Daoy (cell line): ENCODE data around the gene MIPEP. TPM values are rescaled to one million over a fixed set of nuclear protein-coding genes. Genes with fewer than 3 reads are reported as not detected.
A peak's percentile ranks its signal among the peaks of the same experiment; 100 is the strongest.

Experiments
- DNase-seq: peaks from one replicate; pipeline ENCODE4 v3.0.0-alpha.2; 2015; ENCODE audit warnings: low read depth
- total RNA-seq: library from RNA; depleted of rRNA; stranded (reverse); fragments of >200 nt; shearing (Covaris generic); gene quantifications from 2 replicates; pipeline ENCODE4 v1.2.3, GENCODE V29; 2014

Gene MIPEP
- total RNA-seq, 1 experiment from 2014 or later, result 15.5 TPM

DNA sequence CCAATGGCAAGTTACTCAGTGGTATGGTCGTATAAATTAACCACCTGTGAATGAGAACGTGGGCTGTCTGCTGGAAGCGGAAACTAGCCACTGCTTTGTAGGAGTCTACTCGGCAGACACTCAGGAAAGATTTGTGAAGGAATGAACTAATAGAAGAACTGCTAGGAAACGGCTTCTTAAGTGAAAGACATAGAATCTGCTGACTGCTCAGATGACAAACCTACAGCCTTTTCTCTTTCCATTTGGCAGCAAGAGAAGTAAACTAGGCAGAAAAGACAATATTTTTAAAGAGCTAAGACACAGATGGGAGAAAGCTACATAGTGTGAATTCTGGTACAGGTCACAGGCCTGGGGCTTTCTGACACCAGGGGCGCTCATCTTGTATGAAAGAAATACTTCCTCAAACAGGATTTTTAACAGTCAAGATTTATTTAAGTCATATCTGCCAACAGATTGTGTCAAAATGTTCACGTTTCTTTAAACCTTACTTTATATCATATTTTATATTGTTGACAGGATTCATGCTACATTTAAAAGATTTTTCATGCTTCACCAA is 78.4 kb downstream of the MIPEP start:
- DNase-seq, result no peak

- no peak for DNase-seq
These were observed 80.4 kb downstream of the MIPEP start for GRCh38 chr13:23808803-23809202.

GRCh38 chr13:23806874-23807526 is 82.2 kb downstream of the MIPEP start:
- no peak for DNase-seq

GRCh38 chr13:23805821-23806220 is 83.4 kb downstream of the MIPEP start:
- DNase-seq, result no peak

GRCh38 chr13:23805122-23805521 is 84.1 kb downstream of the MIPEP start:
- DNase-seq, result no peak

- no peak for DNase-seq
These were observed 85.0 kb downstream of the MIPEP start for GRCh38 chr13:23804166-23804565.

GRCh38 chr13:23801141-23801540 is 88.1 kb downstream of the MIPEP start:
- no peak for DNase-seq

DNA sequence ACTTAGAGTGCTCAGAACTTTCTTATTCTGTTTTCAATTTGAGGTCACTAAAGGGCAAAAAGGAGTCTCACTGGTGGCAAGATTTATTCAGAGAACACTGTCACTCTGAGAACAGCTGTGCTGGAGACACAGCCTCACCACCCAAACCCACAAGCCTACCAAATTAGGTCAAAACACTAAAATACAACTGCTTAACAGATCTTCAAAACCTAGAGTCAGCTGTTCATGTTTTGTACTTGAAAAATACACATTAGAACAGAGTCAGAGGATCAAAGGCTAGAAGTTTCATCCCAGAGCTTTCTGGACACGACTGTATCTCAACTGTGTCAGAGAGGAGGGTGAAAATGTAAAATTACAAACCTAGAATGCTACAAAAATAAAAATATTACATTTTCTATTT is 89.3 kb downstream of the MIPEP start:
- no peak for DNase-seq

DNA sequence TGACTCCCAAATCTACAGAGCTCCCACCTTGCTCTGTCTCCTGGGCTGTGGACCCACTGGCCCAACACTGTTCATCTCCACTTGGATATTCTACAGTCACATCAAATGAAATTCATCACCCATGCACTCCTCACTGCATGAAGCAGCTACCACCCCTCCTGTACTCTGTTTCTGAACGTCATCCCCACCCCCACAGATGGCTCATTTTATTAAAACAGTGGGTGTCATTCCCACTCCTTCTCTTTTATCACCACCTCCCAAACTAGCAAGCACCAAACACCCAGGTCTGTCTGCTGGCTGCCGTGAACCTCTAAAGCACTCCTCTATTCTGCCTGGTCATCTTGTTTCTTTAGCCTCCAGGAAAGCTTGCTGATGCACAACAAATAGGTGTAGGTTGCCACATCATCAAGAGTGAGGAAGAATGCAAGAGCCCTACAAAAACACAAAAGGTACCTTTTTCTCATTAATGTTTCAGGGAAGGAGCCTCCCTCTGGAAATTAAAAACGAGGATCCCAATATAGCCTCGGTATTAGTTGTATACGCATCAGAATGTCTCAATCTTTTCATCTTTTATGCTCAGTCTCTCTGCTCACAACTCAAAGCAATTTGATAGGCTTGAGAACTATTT is 91.8 kb downstream of the MIPEP start:
- DNase-seq, result no peak

GRCh38 chr13:23796551-23796950 is 92.6 kb downstream of the MIPEP start:
- peak; percentile 9 for DNase-seq

DNA sequence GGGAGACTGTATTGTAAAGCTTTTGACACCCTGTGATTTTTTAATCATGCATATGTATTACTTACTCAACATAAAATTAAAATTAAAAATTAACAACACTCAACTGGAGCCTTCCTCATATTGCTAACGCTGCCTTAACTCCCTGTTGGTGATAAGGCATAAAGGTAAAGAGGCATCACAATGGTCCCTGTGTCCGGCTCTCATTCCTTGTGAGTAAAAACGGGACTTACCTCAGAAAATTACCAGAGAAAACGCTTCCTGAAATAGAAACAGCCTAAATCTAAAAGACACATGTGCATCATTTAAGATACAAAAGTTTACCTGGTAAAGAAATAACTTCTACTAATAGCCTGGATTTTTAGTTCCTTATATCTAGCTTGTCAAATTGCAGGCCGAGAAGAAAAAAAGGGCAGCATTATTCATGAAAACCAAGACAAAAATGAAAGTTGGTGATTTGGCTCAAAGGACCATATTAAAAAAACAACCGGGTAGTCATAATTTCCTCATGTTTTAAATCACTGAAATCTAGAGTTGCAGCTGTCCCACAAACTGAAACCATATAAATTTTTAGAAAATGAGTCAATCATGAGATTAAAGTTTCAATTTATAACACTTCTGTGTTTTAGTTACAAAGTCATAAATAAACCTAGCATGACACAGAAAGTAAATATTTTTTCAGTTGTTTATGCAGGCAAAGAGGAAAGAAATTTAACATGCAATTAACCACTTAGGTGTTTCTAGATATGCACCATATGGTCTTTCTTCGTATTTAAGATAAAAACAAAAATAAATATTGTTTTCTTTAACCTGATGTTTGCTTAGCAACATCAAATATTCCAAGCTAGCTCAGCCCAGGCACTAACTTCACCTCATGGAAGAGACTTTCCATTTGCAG is 94.7 kb downstream of the MIPEP start:
- peak; percentile 5 for DNase-seq

GRCh38 chr13:23793711-23794110 is 95.5 kb downstream of the MIPEP start:
- DNase-seq, result no peak

- DNase-seq, result no peak
These were observed 96.5 kb downstream of the MIPEP start for GRCh38 chr13:23792680-23793079.

DNA sequence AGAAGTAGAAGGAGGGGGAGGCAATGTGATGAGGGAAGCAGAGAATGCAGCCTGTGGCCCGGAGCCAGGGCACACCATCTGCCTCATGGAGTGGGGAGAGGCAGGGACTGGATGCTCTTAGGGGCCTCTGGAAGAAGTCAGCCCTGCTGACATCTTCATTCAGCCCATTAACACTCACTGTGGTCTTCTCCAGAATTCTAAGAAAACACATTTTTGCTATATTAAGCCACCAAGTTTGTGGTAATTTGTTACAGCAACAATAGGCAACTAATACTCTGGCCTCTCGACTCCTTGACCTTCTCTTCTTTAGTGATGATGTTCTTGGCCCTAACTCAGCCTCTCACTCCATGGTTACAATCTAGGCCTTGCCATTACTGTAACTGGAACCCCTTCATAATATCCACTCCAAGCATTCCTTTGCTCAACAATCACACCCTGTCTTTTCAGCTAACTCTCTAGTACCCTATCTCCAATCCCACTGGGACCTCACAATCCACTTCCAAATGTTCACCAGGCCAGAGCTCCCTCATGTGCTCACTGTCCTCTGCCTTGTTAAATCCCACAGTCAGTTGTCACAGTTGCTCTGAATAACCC is 98.5 kb downstream of the MIPEP start:
- DNase-seq, result peak; percentile 7

DNA sequence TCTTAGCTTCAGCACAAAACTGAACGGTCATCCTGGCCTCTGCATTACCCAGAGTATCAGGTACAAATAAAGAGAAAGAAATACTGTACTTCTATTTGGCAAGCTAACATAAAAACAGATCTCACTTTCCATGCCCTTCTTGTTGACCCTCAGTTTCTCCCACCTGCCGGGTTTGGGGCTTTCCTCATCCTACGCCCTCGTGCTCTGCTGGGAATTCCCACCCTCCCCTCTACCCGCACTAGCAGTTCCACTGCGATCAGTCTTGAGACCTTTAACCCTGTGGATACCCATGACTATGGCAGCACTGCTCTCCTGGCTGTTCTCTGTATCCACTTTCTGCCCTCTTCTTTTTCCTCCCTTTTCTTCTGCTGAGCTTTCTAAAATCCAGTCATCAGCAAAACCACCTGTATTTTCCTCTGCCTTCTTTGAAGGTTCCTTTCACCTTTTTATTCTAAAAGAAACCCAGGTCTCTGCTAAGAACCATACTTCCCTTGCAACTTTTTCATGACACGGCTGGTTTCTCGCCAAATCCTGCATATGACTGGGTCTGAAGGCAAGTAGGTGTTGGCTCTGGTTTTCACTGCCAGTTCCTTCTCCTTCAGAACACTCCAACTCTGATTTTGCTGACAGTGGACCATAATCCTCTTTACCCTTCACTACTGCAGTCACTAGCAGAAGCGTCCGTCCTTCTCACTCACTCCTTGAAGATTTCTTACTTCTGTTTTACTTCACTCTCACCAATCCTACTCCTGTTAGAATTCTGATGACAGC is 99.4 kb downstream of the MIPEP start:
- DNase-seq, result no peak

DNA sequence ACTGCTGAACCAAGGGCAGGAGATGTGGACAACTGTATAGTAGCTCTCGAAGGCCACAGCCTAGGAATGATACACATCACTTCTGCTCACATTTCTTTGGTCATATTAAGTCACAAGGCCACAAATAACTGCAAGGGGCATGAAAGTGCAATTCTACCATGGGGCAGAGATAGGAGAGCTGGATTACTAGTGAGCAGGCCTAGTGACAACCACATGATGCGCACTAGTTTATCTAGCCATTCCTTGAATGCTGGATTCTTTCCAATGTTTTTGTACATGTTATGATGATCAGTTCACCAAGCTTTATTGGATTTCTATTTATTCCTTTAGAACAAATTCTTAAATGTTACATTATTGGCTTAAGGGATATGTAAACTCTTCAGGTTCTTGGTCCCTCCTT is 100.7 kb downstream of the MIPEP start:
- no peak for DNase-seq

- DNase-seq, result no peak
These were observed 101.7 kb downstream of the MIPEP start for GRCh38 chr13:23787464-23787863.

- no peak for DNase-seq
These were observed 102.6 kb downstream of the MIPEP start for GRCh38 chr13:23786607-23787006.

- DNase-seq, result no peak
These were observed 110.3 kb downstream of the MIPEP start for GRCh38 chr13:23778879-23779278.

DNA sequence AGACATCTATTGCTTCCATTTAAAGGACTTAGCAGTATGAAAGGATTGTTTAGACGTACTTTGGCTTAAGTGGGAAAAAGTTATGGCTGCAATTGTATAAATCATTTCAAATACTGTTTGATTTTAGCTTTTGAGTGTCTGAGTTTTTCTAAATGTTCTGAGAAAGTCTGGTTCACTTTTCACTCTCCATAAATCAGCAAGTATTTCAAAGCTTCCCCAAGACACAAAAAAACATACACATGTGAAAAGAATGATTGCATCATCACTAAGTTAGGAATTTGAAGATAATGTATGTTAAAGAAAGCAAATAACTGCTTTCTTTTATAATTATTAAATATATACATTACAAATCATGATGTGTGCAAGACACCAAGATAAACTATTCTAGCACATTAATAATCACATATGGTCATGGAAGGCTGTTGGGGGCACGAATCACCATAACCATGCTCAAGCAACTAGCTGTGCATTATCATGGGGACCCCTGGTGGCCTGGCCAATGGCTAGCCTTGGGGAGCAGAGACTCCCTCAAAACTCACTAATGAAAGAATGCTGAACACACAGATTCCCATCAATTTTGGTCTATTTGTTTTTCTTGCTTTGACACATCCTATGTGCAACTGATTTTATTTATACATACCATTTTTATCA is 111.1 kb downstream of the MIPEP start:
- DNase-seq, result no peak

DNA sequence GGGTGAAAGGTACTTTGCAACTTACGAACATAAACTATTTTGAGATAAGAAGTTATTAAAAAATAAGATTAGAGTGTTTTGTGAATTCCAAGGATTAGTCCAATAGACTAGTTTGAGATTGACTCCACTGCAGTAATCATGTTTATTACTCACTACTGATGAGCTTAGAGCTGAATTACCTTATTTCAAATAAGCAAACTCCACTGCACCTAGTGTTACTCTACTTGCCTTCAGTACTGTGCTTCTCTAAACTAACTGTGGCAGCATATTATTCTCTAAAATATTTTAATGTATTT is 111.7 kb downstream of the MIPEP start:
- DNase-seq, result no peak
